ENCODE data around the gene CXCR4. TPM values are rescaled to one million over a fixed set of nuclear protein-coding genes. Genes with fewer than 3 reads are reported as not detected.

Gene CXCR4
- total RNA-seq, 1 experiment from 2014 or later: 1.3 TPM

GRCh38 chr2:136065907-136066306, 52.0 kb downstream of the CXCR4 start (continued):
- TF ChIP-seq ZBTB43 (CRISPR knock-in tag; IDR thresholded peaks at IDR 0.05): no peak

GRCh38 chr2:136065384-136065783, 52.6 kb downstream of the CXCR4 start:
- Mint-ChIP-seq H3K4me3 (no peak overlapping the region), H3K27ac (no peak overlapping the region), H3K27me3 (ENCODE audit: low read depth) (no peaks in the 10 kb centered on the region), H3K36me3 (no peaks in the 10 kb centered on the region), H3K4me1 (peaks cover 11% of the 10 kb centered on the region), H3K9me3 (no peaks in the 10 kb centered on the region)
- no peak for ATAC-seq
- ChIA-PET POLR2A (no interaction called here), CTCF (no interaction called here)
- no peak for DNase-seq (ENCODE audit: low spot score)
- TF ChIP-seq, protein P1, sequence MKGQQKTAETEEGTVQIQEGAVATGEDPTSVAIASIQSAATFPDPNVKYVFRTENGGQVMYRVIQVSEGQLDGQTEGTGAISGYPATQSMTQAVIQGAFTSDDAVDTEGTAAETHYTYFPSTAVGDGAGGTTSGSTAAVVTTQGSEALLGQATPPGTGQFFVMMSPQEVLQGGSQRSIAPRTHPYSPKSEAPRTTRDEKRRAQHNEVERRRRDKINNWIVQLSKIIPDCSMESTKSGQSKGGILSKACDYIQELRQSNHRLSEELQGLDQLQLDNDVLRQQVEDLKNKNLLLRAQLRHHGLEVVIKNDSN (CRISPR knock-in tag; IDR thresholded peaks at IDR 0.05): no peak
- TF ChIP-seq FOXJ3 (CRISPR knock-in tag; IDR thresholded peaks at IDR 0.05; ENCODE audit: borderline replicate concordance) (no peak), FOXP1 (CRISPR knock-in tag; IDR thresholded peaks at IDR 0.05; ENCODE audit: borderline replicate concordance) (no peak), ZNF423 (CRISPR knock-in tag; IDR thresholded peaks at IDR 0.05) (no peak), TP53 (CRISPR knock-in tag; IDR thresholded peaks at IDR 0.05) (no peak), JUN (CRISPR knock-in tag; IDR thresholded peaks at IDR 0.05) (no peak), CREM (CRISPR knock-in tag; IDR thresholded peaks at IDR 0.05) (no peak), ELF4 (CRISPR knock-in tag; IDR thresholded peaks at IDR 0.05; ENCODE audit: low read depth) (no peak), ATF3 (CRISPR knock-in tag; conservative IDR thresholded peaks at IDR 0.05) (no peak), IRF2 (CRISPR knock-in tag; IDR thresholded peaks at IDR 0.05; ENCODE audit: borderline replicate concordance, low read depth) (no peak), E2F5 (CRISPR knock-in tag; IDR thresholded peaks at IDR 0.05) (no peak)
- TF ChIP-seq, protein P2, sequence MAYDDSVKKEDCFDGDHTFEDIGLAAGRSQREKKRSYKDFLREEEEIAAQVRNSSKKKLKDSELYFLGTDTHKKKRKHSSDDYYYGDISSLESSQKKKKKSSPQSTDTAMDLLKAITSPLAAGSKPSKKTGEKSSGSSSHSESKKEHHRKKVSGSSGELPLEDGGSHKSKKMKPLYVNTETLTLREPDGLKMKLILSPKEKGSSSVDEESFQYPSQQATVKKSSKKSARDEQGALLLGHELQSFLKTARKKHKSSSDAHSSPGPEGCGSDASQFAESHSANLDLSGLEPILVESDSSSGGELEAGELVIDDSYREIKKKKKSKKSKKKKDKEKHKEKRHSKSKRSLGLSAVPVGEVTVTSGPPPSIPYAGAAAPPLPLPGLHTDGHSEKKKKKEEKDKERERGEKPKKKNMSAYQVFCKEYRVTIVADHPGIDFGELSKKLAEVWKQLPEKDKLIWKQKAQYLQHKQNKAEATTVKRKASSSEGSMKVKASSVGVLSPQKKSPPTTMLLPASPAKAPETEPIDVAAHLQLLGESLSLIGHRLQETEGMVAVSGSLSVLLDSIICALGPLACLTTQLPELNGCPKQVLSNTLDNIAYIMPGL (CRISPR knock-in tag; IDR thresholded peaks at IDR 0.05): no peak
- TF ChIP-seq, protein P3, sequence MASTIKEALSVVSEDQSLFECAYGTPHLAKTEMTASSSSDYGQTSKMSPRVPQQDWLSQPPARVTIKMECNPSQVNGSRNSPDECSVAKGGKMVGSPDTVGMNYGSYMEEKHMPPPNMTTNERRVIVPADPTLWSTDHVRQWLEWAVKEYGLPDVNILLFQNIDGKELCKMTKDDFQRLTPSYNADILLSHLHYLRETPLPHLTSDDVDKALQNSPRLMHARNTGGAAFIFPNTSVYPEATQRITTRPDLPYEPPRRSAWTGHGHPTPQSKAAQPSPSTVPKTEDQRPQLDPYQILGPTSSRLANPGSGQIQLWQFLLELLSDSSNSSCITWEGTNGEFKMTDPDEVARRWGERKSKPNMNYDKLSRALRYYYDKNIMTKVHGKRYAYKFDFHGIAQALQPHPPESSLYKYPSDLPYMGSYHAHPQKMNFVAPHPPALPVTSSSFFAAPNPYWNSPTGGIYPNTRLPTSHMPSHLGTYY (CRISPR knock-in tag; IDR thresholded peaks at IDR 0.05): no peak
- TF ChIP-seq, protein P4, sequence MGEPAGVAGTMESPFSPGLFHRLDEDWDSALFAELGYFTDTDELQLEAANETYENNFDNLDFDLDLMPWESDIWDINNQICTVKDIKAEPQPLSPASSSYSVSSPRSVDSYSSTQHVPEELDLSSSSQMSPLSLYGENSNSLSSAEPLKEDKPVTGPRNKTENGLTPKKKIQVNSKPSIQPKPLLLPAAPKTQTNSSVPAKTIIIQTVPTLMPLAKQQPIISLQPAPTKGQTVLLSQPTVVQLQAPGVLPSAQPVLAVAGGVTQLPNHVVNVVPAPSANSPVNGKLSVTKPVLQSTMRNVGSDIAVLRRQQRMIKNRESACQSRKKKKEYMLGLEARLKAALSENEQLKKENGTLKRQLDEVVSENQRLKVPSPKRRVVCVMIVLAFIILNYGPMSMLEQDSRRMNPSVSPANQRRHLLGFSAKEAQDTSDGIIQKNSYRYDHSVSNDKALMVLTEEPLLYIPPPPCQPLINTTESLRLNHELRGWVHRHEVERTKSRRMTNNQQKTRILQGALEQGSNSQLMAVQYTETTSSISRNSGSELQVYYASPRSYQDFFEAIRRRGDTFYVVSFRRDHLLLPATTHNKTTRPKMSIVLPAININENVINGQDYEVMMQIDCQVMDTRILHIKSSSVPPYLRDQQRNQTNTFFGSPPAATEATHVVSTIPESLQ (CRISPR knock-in tag; IDR thresholded peaks at IDR 0.05): no peak

Other genes with a start within 250 kb of the CXCR4 start
- gene MCM6, start 241.7 kb downstream of the CXCR4 start, total RNA-seq (2021): 87.0 to 107 TPM (median 88.1 TPM) in 3 replicates
- gene DARS1, start 132.5 kb downstream of the CXCR4 start, total RNA-seq (2021): 80.9 to 95.5 TPM (median 91.7 TPM) in 3 replicates

All from WTC11 (cell line).